ENCODE results near the gene SLC5A6.

Gene SLC5A6

DNA sequence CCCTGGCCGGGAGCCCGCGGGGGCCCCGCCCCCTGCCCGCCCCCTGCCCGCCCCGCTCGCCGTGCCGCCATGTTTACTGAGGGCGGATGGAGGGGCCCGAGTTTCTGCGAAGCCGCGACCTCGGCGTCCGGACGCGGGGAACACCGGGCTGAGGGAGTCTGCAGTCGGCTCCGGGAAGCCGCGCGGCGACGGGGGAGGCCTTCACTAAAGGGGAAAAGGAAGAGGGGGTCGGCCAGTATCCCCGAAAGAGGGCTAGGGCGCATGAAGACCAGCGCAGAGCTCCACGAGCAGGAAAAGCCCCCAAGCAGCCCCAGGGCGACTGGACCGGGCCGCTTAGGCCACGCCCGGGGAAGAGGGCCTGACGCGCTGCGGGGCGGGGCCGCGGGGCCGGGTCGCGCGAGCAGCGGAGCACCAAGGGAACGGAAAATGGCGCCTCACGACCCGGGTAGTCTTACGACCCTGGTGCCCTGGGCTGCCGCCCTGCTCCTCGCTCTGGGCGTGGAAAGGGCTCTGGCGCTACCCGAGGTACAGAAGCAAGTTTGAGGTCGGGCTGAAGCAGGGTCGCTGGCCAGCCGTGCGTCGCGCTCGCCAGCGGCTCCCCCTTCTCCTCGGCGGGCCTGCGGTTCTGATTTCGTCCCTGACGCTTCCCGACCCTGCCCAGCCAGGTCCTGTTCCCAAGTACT is at the start of gene SLC5A6, which contains the start of gene ATRAID:
Gene SLC5A6 (minus strand): TSS at position 326 of the 683 bp plus-strand sequence. CDS start 4,618 bp downstream, outside the sequence.
Gene ATRAID (plus strand): TSS at position 99 of the 683 bp plus-strand sequence. CDS start 328 bp downstream, at position 427.
- peak; percentile 80 for DNase-seq (ENCODE audit: low read depth)

- no peak for DNase-seq (ENCODE audit: low read depth)
Observed at GRCh38 chr2:27261241-27261925, 49.3 kb upstream of the SLC5A6 start.

DNA sequence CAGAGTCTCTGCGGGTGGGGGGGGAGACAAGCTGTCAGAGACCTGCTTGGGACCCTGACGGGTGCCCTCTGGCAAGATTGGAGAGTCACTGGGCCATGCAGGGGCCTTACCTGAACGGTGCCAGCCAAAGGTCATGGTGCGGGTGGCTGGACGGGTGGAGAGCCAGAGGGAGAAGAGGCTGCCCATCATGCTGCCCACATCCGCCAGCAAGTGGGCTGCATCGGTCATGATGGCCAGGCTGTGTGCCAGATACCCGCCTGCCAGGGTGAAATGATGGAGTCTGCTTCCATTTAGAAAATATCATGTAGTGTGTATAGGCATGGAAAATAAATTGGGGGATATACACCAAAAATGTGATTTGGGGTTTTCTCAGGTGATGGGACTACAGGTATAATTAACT is 46.0 kb upstream of the SLC5A6 start:
- no peak for DNase-seq (ENCODE audit: low read depth)

- no peak for DNase-seq (ENCODE audit: low read depth)
Observed at GRCh38 chr2:27256855-27257454, 44.9 kb upstream of the SLC5A6 start.

GRCh38 chr2:27255660-27256059 is 43.6 kb upstream of the SLC5A6 start:
- DNase-seq (ENCODE audit: low read depth) = peak; percentile 67

GRCh38 chr2:27255187-27255586 is 43.1 kb upstream of the SLC5A6 start:
- no peak for DNase-seq (ENCODE audit: low read depth)

DNA sequence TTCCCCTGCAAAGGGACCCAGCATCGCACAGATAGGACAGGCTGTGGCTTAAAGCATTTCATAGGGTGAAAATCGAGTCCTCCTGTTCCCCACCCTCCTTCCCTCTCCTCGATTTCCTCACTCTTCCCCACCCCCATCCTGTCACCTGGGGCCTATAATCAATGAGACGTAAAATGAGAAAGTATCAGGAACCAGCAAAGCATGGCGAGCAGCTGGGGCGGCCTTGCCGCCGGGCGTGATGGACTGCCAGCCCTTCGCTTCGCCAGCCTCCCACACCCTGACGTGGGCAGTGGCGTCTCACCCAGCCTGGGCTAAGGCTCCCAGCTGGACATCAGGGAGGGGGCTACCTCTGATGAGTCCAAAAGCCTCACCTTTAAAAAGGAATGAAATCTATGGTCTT is 39.7 kb upstream of the SLC5A6 start:
- DNase-seq (ENCODE audit: low read depth) = no peak

- no peak for DNase-seq (ENCODE audit: low read depth)
Observed at GRCh38 chr2:27250652-27251379, 38.7 kb upstream of the SLC5A6 start.

GRCh38 chr2:27249891-27250651 is 38.0 kb upstream of the SLC5A6 start:
- no peak for DNase-seq (ENCODE audit: low read depth)

- peak; percentile 25 for DNase-seq (ENCODE audit: low read depth)
Observed at GRCh38 chr2:27249159-27249890, 37.3 kb upstream of the SLC5A6 start.

DNA sequence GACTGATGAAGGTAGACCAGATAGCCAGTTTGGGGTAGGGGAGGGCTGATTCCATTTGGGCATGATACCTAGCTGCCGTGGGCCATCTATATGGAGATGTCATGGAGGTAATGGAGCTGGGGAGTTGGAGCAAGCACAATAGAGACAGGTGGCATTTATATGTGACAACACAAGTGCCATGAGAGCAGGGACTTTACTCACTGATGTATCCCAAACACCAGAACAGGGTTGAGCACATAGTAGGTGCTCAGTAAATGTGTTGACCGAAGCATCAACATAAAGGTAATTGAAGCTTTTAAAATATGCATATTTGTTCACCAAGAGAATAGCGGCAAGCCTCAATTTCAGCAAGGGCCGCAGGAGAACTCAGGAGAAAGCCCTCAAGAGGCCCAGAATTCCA is 35.8 kb upstream of the SLC5A6 start:
- no peak for DNase-seq (ENCODE audit: low read depth)

DNA sequence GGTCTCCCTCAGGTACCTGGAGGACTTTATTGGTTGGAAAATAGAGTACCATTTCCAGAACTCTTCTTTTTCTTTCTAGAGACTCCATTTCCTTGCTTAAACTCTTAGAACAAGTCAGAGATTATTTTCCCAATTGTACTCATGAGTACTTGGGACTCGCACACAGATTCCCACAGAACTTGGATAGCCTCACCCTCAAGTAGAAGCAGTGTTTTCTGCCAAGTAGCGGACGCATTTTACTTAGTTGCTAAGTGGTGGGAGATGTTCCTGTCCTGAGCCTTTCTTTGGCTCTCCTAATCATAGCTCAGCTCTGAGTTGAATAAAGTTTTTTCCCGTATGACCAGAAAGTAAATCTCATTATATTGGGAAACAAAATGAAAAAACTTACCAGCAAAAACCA is 33.6 kb upstream of the SLC5A6 start:
- no peak for DNase-seq (ENCODE audit: low read depth)

GRCh38 chr2:27245116-27245515 is 33.0 kb upstream of the SLC5A6 start:
- no peak for DNase-seq (ENCODE audit: low read depth)

- DNase-seq (ENCODE audit: low read depth) = no peak
Observed at GRCh38 chr2:27243391-27244130, 31.5 kb upstream of the SLC5A6 start.

DNA sequence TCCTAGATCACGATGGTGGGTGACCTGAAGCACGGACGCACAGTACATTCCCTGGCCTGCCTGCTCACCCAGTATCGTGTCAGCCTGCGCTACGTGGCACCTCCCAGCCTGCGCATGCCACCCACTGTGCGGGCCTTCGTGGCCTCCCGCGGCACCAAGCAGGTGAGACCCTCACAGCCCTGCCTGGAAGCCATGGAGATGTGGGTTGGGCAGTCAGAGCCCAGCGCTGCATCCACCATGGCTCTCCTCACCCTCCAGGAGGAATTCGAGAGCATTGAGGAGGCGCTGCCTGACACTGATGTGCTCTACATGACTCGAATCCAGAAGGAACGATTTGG is 30.5 kb upstream of the SLC5A6 start:
- no peak for DNase-seq (ENCODE audit: low read depth)

GRCh38 chr2:27241761-27242613 is 29.9 kb upstream of the SLC5A6 start:
- no peak for DNase-seq (ENCODE audit: low read depth)

- no peak for DNase-seq (ENCODE audit: low read depth)
Observed at GRCh38 chr2:27240406-27240805, 28.3 kb upstream of the SLC5A6 start.

- no peak for DNase-seq (ENCODE audit: low read depth)
Observed at GRCh38 chr2:27238976-27239375, 26.9 kb upstream of the SLC5A6 start.

GRCh38 chr2:27237341-27237945 is 25.4 kb upstream of the SLC5A6 start:
- no peak for DNase-seq (ENCODE audit: low read depth)

Data from stromal cell of bone marrow (primary cell).